ENCODE measurements around the gene AKNAD1. TPM values are rescaled to one million over a fixed set of nuclear protein-coding genes. Genes with fewer than 3 reads are reported as not detected.

AKNAD1 gene, protein sequence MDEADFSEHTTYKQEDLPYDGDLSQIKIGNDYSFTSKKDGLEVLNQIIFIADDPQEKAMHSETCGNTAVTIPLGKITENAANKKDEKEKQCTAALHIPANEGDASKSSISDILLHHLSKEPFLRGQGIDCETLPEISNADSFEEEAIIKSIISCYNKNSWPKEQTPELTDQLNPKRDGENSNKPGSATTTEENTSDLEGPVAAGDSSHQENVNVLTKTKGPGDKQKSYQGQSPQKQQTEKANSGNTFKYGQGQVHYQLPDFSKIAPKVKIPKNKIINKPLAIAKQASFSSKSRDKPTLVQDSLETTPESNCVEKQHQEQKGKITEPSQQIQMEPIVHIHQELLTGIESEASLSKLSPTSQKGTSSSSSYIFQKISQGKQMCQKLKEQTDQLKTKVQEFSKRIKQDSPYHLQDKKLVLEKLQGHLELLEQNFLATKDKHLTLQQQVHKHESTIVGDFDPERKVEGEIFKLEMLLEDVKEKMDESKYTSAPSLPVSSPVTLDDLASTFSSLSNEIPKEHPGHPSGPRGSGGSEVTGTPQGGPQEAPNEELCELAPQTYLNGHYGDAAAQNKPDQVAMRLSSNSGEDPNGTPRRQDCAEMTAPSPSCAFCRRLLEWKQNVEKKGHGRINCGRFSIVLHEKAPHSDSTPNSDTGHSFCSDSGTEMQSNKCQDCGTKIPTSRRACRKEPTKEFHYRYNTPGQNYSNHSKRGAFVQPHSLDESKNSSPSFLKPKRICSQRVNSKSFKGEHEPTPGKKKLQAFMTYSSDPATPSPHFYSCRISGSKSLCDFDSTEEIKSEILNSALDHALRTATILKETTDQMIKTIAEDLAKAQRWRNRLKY
- total RNA-seq (1 to 10 TPM in 2 of 4 donors, under 1 TPM in 2; 0.47 to 2.1 (median 0.91) TPM), polyA plus RNA-seq (1 to 10 TPM in 1 of 3 donors, under 1 TPM in 2; 0.14 to 1.1 (median 0.51) TPM)
- long read RNA-seq, donor 1: 0 reads
- long read RNA-seq, donor 2: 0 reads

DNA sequence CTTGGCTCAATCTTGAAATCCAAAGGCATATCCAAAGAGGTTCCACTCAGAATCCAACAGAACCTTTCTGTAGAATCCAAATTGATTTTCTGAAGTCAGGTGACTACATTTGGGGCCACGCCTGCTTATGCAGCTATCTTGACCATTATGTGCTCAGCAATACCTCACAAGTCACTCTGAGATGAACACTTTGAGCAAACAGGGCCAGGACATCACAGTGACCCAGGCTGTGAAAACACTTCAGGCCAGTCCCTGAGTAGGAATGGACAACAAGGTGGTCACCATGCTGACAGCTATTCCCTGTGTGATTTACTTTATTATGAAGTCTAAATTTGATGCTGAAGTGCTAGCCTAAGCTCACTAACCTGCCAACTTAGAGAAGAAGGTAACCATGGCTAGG lies at the start of gene AKNAD1:
TSS of gene AKNAD1 (minus strand) at position 101 of the 400 bp plus-strand sequence. CDS start 4,430 bp downstream, outside the sequence.
- H3K4me1 ChIP-seq: peaks cover 5% of the 10 kb centered on the region
- DNase-seq: no peak
- H3K36me3 ChIP-seq (ENCODE audit: insufficient read depth in 1 of 2, low read depth in 1 of 2): no peaks in the 10 kb centered on the region
- H3K9me3 ChIP-seq: no peaks in the 10 kb centered on the region
- 67 to 95% (median 82%) methylated on average over 1 of the region's 1 CpG for WGBS, 3 donors
- no peaks in the 10 kb centered on the region for H3K27me3 ChIP-seq (ENCODE audit: insufficient read depth in 3 of 3, low read length in 2 of 3)
- ATAC-seq: no peak
- intact Hi-C loops (cut with DNase I): no loop called here
- TF ChIP-seq, protein P1, sequence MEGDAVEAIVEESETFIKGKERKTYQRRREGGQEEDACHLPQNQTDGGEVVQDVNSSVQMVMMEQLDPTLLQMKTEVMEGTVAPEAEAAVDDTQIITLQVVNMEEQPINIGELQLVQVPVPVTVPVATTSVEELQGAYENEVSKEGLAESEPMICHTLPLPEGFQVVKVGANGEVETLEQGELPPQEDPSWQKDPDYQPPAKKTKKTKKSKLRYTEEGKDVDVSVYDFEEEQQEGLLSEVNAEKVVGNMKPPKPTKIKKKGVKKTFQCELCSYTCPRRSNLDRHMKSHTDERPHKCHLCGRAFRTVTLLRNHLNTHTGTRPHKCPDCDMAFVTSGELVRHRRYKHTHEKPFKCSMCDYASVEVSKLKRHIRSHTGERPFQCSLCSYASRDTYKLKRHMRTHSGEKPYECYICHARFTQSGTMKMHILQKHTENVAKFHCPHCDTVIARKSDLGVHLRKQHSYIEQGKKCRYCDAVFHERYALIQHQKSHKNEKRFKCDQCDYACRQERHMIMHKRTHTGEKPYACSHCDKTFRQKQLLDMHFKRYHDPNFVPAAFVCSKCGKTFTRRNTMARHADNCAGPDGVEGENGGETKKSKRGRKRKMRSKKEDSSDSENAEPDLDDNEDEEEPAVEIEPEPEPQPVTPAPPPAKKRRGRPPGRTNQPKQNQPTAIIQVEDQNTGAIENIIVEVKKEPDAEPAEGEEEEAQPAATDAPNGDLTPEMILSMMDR (IDR thresholded peaks at IDR 0.05): no peak
- no peak within 1 kb of the TSS for H3K4me3 ChIP-seq
- no peak within 1 kb of the TSS for H3K27ac ChIP-seq

DNA sequence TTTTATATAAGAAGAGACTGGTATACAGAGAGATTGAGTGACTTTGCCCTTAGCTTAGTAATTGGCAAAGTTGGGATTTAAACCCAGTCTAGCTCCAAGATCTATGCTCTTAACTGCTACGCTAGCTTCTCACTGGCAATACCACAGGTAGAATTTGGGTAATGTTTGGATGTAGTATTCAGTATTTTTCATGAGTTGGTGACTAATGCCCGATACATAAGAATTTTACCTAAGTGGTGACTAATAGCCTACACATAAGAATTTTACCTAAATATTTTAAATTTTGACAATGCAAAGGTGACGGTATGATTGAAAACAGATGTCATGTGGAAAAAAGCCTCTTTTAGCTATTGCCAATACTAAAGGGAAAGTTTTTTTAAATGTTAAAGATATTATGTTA lies 44.2 kb upstream of the AKNAD1 start:
- H3K36me3 ChIP-seq (ENCODE audit: insufficient read depth in 1 of 2, low read depth in 1 of 2): peaks cover 0 to 65% of the 10 kb centered on the region in 2 donors

DNA sequence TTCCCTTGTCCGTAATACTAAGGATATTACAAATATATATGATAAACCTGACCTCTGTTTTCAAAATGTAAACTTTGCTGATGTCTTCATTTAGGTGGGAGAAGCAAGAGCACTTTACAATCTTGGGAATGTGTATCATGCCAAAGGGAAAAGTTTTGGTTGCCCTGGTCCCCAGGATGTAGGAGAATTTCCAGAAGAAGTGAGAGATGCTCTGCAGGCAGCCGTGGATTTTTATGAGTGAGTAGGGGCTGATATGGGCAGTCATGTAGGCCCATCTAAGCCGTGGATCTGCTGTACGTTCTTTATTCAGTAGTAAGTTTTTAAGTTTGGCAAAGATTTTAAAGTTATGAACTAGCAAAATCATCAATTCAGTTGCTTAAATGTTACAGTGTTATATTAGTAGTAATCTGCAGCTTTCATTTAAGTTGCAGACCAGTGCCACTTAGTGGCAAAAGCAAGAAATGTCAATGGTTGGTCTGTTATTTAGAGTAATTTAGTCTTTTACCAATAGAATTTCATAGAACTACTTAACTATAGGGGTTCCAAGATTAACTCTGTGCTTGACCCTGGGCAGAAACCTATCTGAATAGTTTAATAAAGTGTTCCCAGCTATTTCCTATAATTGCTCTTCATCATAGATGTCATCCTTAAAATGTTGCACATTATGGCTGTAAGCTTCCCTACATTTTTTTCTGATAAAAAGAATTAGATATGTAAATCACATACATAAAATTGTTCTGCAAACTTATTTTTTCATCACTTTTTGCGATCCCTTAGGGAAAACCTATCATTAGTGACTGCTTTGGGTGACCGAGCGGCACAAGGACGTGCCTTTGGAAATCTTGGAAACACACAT lies 41.2 kb upstream of the AKNAD1 start:
- Histone ChIP-seq H3K36me3 (ENCODE audit: insufficient read depth in 1 of 2, low read depth in 1 of 2) (peaks cover 0 to 40% of the 10 kb centered on the region in 2 donors), H3K4me3 (no peak overlapping the region), H3K9me3 (no peaks in the 10 kb centered on the region), H3K4me1 (peaks cover 9% of the 10 kb centered on the region), H3K27me3 (ENCODE audit: insufficient read depth in 3 of 3, low read length in 2 of 3) (no peaks in the 10 kb centered on the region), H3K27ac (no peak overlapping the region)
- WGBS, 3 donors: 61 to 64% (median 63%) methylated on average over 8 of the region's 8 CpGs
- intact Hi-C loops (cut with DNase I): loop anchor here (1.0 to 2.0 kb wide), 2 partner anchors 69 to 70 kb away; no protein-coding TSS in a partner anchor
- peak; percentile 62 to 86 (median 71) for ATAC-seq
- TF ChIP-seq, protein P1 (IDR thresholded peaks at IDR 0.05): peak; percentile 86
- no peak for DNase-seq

More for the DNA sequence above, 44.2 kb upstream of the AKNAD1 start:
- WGBS, 3 donors: 95 to 96% (median 95%) methylated on average over 3 of the region's 3 CpGs
- no peak overlapping the region for H3K4me3 ChIP-seq
- TF ChIP-seq, protein P1 (IDR thresholded peaks at IDR 0.05): no peak
- intact Hi-C loops (cut with DNase I): no loop called here
- no peaks in the 10 kb centered on the region for H3K27me3 ChIP-seq (ENCODE audit: insufficient read depth in 3 of 3, low read length in 2 of 3)
- no peak for DNase-seq
- H3K4me1 ChIP-seq: peaks cover 6% of the 10 kb centered on the region
- no peaks in the 10 kb centered on the region for H3K9me3 ChIP-seq
- H3K27ac ChIP-seq: no peak overlapping the region
- no peak for ATAC-seq
